Stomach (tissue), 4 donors: ENCODE data around the gene HINT1.

Experiments used
- CTCF ChIP-seq, 7 experiments: fragments of 450-650 bp in 4 of 7; fragments of 200-600 bp in 3 of 7; sonication (generic) in 3 of 7; IDR thresholded peaks; one replicate each; pipeline ENCODE4 v1.5.1; 2016 to 2019; ENCODE audit warnings: antibody characterized with exemption in 7 of 7, control low read depth in 2 of 7, mild to moderate bottlenecking in 1 of 7
- POLR2AphosphoS5 ChIP-seq, 3 donors: sonication (generic); formaldehyde crosslinking; IDR thresholded peaks; one replicate each; pipeline ENCODE4 v1.6.1; 2016; ENCODE audit warnings: antibody characterized with exemption in 3 of 3

GRCh38 chr5:131209506-131210150 is 44.6 kb upstream of the HINT1 start:
- no peak for TF ChIP-seq POLR2AphosphoS5 (IDR thresholded peaks at IDR 0.05)
- no peak for TF ChIP-seq CTCF (IDR thresholded peaks at IDR 0.05)
